GM12872 (cell line): ENCODE measurements around the gene SEC24B.

ENCODE experiments used
- CTCF ChIP-seq: IDR thresholded peaks from 3 replicates; pipeline ENCODE4 v1.5.1; 2011; ENCODE audit warnings: low read depth, mild to moderate bottlenecking, low read length, moderate library complexity; ENCODE audit not compliant: insufficient read depth

Gene SEC24B

GRCh38 chr4:109473824-109474223 lies 40.2 kb downstream of the SEC24B start:
- TF ChIP-seq CTCF: no peak

GRCh38 chr4:109486007-109486406 lies 52.4 kb downstream of the SEC24B start:
- no peak for TF ChIP-seq CTCF

GRCh38 chr4:109494563-109494962 lies 60.9 kb downstream of the SEC24B start:
- no peak for TF ChIP-seq CTCF

GRCh38 chr4:109495514-109495913 lies 61.9 kb downstream of the SEC24B start:
- TF ChIP-seq CTCF: no peak

- no peak for TF ChIP-seq CTCF
These were observed 63.3 kb downstream of the SEC24B start for GRCh38 chr4:109496875-109497274.

GRCh38 chr4:109497511-109497910 lies 63.9 kb downstream of the SEC24B start:
- TF ChIP-seq CTCF: no peak

- no peak for TF ChIP-seq CTCF
These were observed 65.9 kb downstream of the SEC24B start for GRCh38 chr4:109499513-109499912.

GRCh38 chr4:109506890-109507289 lies 73.3 kb downstream of the SEC24B start:
- TF ChIP-seq CTCF: no peak
